Measurements from ENCODE around the gene SAP30L. TPM values are rescaled to one million over a fixed set of nuclear protein-coding genes. Genes with fewer than 3 reads are reported as not detected.

SAP30L gene
- total and polyA plus RNA-seq, 4 donors: 6.3 to 11.1 (median 8.6) TPM

- Histone ChIP-seq H3K9ac (ENCODE audit: low read depth in 1 of 2, low read length in 2 of 2) (no peak overlapping the region), H3K4me1 (ENCODE audit: control insufficient read depth in 4 of 4, insufficient read depth in 4 of 4, low read length in 3 of 4) (peaks cover 12 to 28% (median 21%) of the 10 kb centered on the region in 4 donors), H3K9me3 (ENCODE audit: control insufficient read depth in 4 of 4, low read length in 3 of 4) (no peaks in the 10 kb centered on the region), H3K27me3 (ENCODE audit: control insufficient read depth in 4 of 4, insufficient read depth in 4 of 4, low read length in 3 of 4) (peaks cover 3 to 52% (median 32%) of the 10 kb centered on the region in 4 donors), H3K27ac (ENCODE audit: low read depth in 1 of 2, low read length in 2 of 2) (no peak overlapping the region), H3K4me3 (ENCODE audit: low read depth in 1 of 3, low read length in 3 of 3) (no peak overlapping the region), H3K36me3 (ENCODE audit: control insufficient read depth in 4 of 4, insufficient read depth in 3 of 4, low read depth in 1 of 4, low read length in 3 of 4) (no peaks in the 10 kb centered on the region)
- 7% methylated on average over 27 of the region's 27 CpGs for WGBS
- DNase-seq (ENCODE audit: low spot score): no peak
- TF ChIP-seq HNF4A (conservative IDR thresholded peaks at IDR 0.05): no peak
- TF ChIP-seq RAD21 (IDR thresholded peaks at IDR 0.05): no peak
- TF ChIP-seq SP1 (IDR thresholded peaks at IDR 0.05): no peak
- TF ChIP-seq JUND (IDR thresholded peaks at IDR 0.05): no peak
- no peak for TF ChIP-seq YY1 (IDR thresholded peaks at IDR 0.05)
- no peak for TF ChIP-seq FOXA1 (IDR thresholded peaks at IDR 0.05)
- TF ChIP-seq ATF3 (IDR thresholded peaks at IDR 0.05): no peak
- TF ChIP-seq RXRA (IDR thresholded peaks at IDR 0.05): no peak
- TF ChIP-seq REST (IDR thresholded peaks at IDR 0.05): no peak
- TF ChIP-seq CTCF (IDR thresholded peaks at IDR 0.05; ENCODE audit: low read depth, low read length, missing input control): no peak
- no peak for TF ChIP-seq ZBTB33 (IDR thresholded peaks at IDR 0.05)
- no peak for TF ChIP-seq HNF4G (IDR thresholded peaks at IDR 0.05)
- TF ChIP-seq NR2F2 (IDR thresholded peaks at IDR 0.05): no peak
- TF ChIP-seq EGR1 (IDR thresholded peaks at IDR 0.05; ENCODE audit: low read depth in 2 of 2): no peak
- no peak for TF ChIP-seq GABPA (IDR thresholded peaks at IDR 0.05 in 1 of 2, conservative IDR thresholded peaks at IDR 0.05 in 1 of 2)
Measured at GRCh38 chr5:154478752-154479159, 33.0 kb downstream of the SAP30L start.
